Muscle layer of colon (tissue), 2 donors: Measurements from ENCODE around the gene RPS5.
"Not testable (repeated sequence)": the region's sequence is repeated elsewhere in the genome, so short reads cannot be mapped to it uniquely, and the experiment has no call there.

Source experiments
- H3K27ac ChIP-seq: one replicate; pipeline ENCODE4 v1.7.0; 2013; ENCODE audit warnings: low read depth, mild to moderate bottlenecking, low read length, moderate library complexity
- H3K27me3 ChIP-seq, 2 donors: one replicate each; pipeline ENCODE4 v1.7.0; 2013; ENCODE audit warnings: low read length in 2 of 2, mild to moderate bottlenecking in 2 of 2; ENCODE audit not compliant: insufficient read depth in 2 of 2, control insufficient read depth in 1 of 2
- H3K36me3 ChIP-seq: one replicate; pipeline ENCODE4 v1.7.0; 2013; ENCODE audit warnings: mild to moderate bottlenecking, low read length; ENCODE audit not compliant: insufficient read depth
- H3K4me1 ChIP-seq: one replicate; pipeline ENCODE4 v1.7.0; 2013; ENCODE audit warnings: mild to moderate bottlenecking, low read length; ENCODE audit not compliant: insufficient read depth
- H3K4me3 ChIP-seq, 2 donors: one replicate each; pipeline ENCODE4 v1.7.0; 2013; ENCODE audit warnings: low read length in 2 of 2, low read depth in 1 of 2, mild to moderate bottlenecking in 1 of 2, moderate library complexity in 1 of 2
- H3K9ac ChIP-seq: one replicate; pipeline ENCODE4 v1.7.0; 2013; ENCODE audit warnings: low read length
- H3K9me3 ChIP-seq: one replicate; pipeline ENCODE4 v1.7.0; 2013; ENCODE audit warnings: mild to moderate bottlenecking, low read length
- donor health status: abdominal sarcoma.
- donor health status: Adenocarcinoma of cecum.

Gene RPS5

GRCh38 chr19:58439576-58440554 is 52.8 kb downstream of the RPS5 start, which contains the start of gene ZNF132:
ZNF132 (minus strand) TSS chr19:58440153; CDS start chr19:58439821, 332 bp downstream.
- Histone ChIP-seq H3K36me3 (peaks cover 23% of the 10 kb centered on the region), H3K27ac (peak within 1 kb of the TSS; percentile 63), H3K9me3 (peaks cover 30% of the 10 kb centered on the region), H3K27me3 (no peaks in the 10 kb centered on the region), H3K4me3 (peak within 1 kb of the TSS; percentile 78 to 82), H3K4me1 (peaks cover 15% of the 10 kb centered on the region), H3K9ac (peak within 1 kb of the TSS; percentile 5)

GRCh38 chr19:58440556-58440955 is 53.5 kb downstream of the RPS5 start:
- H3K27me3 ChIP-seq, result no peaks in the 10 kb centered on the region
- H3K36me3 ChIP-seq, result peaks cover 16% of the 10 kb centered on the region
- H3K9ac ChIP-seq, result no peak overlapping the region
- peak overlapping the region; percentile 63 for H3K27ac ChIP-seq
- H3K4me3 ChIP-seq, result peak overlapping the region; percentile 59 to 82
- peaks cover 15% of the 10 kb centered on the region for H3K4me1 ChIP-seq
- peaks cover 25% of the 10 kb centered on the region for H3K9me3 ChIP-seq

DNA sequence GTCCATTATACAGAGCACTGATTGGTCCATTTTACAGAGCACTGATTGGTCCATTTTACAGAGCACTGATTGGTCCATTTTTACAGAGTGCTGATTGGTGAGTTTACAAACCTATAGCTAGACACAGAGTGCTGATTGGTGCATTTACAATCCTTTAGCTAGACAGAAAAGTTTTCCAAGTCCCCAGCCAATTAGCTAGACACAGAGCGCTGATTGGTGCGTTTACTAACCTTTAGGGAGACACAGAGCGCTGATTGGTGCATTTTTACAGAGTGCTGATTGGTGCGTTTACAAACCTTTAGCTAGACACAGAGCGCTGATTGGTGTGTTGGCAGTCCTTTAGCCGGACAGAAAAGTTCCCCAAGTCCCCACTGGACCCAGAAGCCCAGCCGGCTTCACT is 55.9 kb downstream of the RPS5 start:
- not testable (repeated sequence) for H3K4me3 ChIP-seq, H3K36me3 ChIP-seq, H3K9ac ChIP-seq, H3K27ac ChIP-seq, H3K27me3 ChIP-seq, H3K9me3 ChIP-seq
- H3K4me1 ChIP-seq, result peaks cover 15% of the 10 kb centered on the region
